HG02884 (cell line): ENCODE measurements around the gene PRKN.

Source experiments
- ATAC-seq: cut with Tn5 transposase; IDR thresholded peaks from one replicate; pipeline ENCODE4 v1.9.1; 2021; ENCODE audit warnings: mild to moderate bottlenecking, moderate library complexity; ENCODE audit not compliant: unreplicated experiment

PRKN gene

GRCh38 chr6:161647234-161647633 is 1080.3 kb downstream of the PRKN start:
- ATAC-seq = no peak

- ATAC-seq = no peak
Observed at GRCh38 chr6:161644521-161644920, 1083.0 kb downstream of the PRKN start.

- no peak for ATAC-seq
Observed at GRCh38 chr6:161641175-161641574, 1086.4 kb downstream of the PRKN start.

- ATAC-seq = no peak
Observed at GRCh38 chr6:161639772-161640171, 1087.8 kb downstream of the PRKN start.

- ATAC-seq = no peak
Observed at GRCh38 chr6:161637658-161638057, 1089.9 kb downstream of the PRKN start.

- ATAC-seq = no peak
Observed at GRCh38 chr6:161636882-161637430, 1090.6 kb downstream of the PRKN start.

GRCh38 chr6:161635975-161636374 is 1091.6 kb downstream of the PRKN start:
- no peak for ATAC-seq

- ATAC-seq = no peak
Observed at GRCh38 chr6:161634916-161635315, 1092.7 kb downstream of the PRKN start.

GRCh38 chr6:161631676-161632194 is 1095.8 kb downstream of the PRKN start:
- ATAC-seq = no peak

GRCh38 chr6:161630674-161631073 is 1096.9 kb downstream of the PRKN start:
- no peak for ATAC-seq

- no peak for ATAC-seq
Observed at GRCh38 chr6:161626132-161626676, 1101.4 kb downstream of the PRKN start.

- ATAC-seq = no peak
Observed at GRCh38 chr6:161624111-161624510, 1103.5 kb downstream of the PRKN start.

GRCh38 chr6:161622779-161623178 is 1104.8 kb downstream of the PRKN start:
- no peak for ATAC-seq

GRCh38 chr6:161618831-161619454 is 1108.6 kb downstream of the PRKN start:
- no peak for ATAC-seq

- no peak for ATAC-seq
Observed at GRCh38 chr6:161613711-161614110, 1113.9 kb downstream of the PRKN start.

GRCh38 chr6:161608771-161609170 is 1118.8 kb downstream of the PRKN start:
- no peak for ATAC-seq

GRCh38 chr6:161607696-161608297 is 1119.8 kb downstream of the PRKN start:
- no peak for ATAC-seq

GRCh38 chr6:161602359-161602758 is 1125.2 kb downstream of the PRKN start:
- no peak for ATAC-seq

GRCh38 chr6:161598896-161599295 is 1128.7 kb downstream of the PRKN start:
- ATAC-seq = no peak

- ATAC-seq = no peak
Observed at GRCh38 chr6:161596807-161597520, 1130.6 kb downstream of the PRKN start.

GRCh38 chr6:161594412-161594811 is 1133.2 kb downstream of the PRKN start:
- no peak for ATAC-seq
